ENCODE data around the gene TBX6.
"Not testable (repeated sequence)": the region's sequence is repeated elsewhere in the genome, so short reads cannot be mapped to it uniquely, and the experiment has no call there.

Gene TBX6, protein sequence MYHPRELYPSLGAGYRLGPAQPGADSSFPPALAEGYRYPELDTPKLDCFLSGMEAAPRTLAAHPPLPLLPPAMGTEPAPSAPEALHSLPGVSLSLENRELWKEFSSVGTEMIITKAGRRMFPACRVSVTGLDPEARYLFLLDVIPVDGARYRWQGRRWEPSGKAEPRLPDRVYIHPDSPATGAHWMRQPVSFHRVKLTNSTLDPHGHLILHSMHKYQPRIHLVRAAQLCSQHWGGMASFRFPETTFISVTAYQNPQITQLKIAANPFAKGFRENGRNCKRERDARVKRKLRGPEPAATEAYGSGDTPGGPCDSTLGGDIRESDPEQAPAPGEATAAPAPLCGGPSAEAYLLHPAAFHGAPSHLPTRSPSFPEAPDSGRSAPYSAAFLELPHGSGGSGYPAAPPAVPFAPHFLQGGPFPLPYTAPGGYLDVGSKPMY

DNA sequence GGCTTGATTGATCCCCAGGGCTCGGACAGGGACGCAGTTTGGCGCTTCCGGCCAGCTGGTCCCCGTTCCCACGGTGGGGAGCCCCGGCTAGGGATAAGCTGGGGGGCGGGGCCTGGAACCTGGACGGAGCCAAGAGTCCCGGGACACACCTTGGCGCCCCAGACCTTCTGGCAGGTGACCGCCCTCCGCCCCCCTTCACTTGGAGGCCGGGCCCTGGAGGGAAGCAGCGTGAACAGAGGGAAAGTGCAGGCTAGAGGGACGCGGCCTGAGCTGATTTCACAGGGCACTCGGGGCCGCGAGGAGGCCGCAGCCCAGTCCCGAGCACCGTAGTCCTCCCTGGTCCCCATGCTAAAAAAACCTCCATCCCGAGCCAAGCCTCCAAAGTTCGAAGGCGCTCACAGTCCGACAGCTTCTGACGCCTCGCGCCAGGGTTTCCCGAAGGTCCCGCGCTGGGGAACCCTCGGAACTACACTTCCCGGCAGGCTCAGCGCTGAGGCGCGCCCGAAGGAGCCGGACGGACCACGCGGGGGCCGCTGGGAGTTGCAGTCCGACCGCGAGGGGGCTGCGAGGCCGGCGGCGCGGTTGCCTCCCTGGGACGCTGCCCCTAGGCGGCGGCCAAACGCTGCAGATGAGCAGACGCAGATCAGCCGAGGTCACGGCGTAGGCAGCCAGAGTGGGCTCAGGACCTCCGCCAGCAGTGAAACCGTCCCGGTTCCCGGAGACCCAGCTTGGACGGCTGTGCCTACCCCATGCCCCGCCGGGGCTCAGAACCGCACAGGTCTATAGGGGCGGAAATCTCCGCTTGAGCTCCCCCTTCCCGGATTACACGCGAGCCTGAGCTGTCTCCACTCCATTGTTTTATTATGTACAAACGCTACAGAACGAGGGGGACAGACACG lies at the start of gene TBX6:
Gene TBX6 (minus strand): TSS at position 451 of the 899 bp plus-strand sequence. CDS start 731 bp downstream, outside the sequence.
- no peak for FAIRE-seq

DNA sequence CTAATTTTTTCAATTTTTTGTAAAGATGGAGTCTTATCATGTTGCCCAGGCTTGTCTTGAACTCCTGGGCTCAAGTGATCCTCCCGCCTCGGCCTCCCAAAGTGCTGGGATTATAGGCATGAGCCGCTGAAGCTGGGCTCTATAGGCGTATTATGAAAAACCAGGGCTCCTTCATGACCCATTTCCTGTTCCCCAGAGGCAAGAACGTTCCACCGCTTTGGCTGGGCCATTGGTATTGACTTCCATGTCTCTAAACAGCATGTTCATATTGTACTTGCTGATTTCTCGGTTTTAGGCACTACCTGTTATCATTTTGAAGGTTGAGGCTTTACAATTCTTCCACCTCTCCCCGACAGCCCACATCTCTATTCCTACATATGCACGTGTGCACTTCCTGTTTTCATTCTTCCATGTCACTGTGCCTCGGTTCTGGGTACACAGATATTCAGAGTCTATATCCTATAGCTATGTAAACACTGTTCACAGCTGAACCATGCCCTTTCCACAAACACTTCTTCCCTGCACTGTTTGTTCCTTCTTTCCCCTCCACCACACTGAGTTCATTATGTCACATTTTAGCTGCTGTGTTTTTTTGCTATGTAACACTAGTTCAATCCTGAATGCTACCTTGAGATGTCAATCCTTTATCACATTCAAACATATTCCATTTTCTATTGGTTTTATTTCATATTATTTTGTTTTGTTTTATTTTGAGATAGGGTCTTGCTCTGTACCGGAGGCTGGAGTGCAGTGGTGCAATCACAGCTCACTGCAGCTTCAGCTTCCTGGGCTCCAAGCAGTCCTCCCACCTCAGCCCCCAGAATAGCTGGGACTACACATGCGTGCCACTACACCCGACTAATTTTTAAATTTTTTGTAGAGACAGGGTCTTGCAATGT lies 48.1 kb upstream of the TBX6 start:
- FAIRE-seq: no peak

DNA sequence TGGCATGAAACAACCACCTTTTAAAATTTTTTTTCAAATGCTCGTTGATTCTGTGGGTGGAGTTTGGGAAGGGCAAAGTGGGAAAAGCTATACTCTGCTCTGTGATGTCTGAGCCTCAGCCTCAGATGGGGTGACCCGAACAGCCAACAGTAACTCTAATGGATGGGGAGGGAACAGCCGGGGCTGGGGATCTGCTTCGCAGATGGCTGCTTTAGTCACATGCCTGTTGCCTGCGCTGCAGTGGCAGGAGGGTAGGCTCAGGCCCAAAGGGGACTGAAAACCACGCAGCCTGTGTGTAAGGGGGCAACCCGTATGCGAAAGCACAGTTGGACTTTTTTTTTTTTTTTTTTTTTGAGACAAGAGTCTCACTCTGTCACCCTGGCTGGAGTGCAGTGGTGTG lies 46.2 kb upstream of the TBX6 start:
- no peak for FAIRE-seq

DNA sequence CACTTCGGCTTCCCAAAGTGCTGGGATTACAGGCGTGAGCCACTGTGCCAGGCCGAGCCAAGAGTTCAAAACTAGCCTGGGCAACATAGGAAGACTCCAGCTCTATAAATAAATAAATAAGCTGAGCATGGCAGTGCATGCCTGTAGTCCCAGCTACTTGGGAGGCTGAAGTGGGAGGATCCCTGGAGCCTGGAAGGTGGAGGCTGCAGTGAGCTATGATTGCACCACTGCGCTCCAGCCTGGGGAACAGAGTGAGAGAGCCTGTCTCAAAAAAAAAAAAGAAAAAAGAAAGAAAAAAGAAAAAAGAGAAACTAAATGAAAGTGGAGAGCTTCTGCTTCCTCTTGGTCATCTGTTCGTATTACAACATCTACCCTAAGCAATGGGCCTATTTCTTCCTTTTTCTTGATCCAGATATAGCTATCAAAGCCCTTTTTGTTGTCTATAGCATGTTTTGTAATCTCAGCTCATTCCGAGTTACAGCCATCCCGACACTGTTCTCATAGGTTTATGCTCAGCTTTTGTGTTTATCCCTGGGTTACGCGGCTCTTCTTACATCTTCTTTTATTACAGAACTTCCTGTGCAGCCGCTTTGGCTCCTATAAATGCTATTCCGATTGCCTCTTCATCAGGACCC lies 45.4 kb upstream of the TBX6 start:
- FAIRE-seq: no peak

DNA sequence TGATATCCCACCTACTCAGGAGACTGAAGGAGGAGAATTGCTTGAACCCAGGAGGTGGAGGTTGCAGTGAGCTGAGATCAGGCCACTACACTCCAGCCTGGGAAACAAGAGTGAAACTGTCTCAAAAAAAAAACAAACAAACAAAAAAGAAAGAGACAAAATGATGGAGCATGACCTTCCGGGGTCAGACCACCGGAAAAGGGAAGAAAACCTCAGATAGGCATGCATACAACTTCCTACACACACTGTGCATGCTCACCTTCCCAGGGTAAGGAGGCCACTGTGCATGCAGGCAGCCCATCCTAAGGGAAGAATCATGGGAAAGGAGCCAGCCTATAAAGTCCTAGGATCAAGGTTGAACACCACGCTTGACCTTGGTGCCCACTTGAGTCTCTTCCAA lies 40.9 kb upstream of the TBX6 start:
- no peak for FAIRE-seq

DNA sequence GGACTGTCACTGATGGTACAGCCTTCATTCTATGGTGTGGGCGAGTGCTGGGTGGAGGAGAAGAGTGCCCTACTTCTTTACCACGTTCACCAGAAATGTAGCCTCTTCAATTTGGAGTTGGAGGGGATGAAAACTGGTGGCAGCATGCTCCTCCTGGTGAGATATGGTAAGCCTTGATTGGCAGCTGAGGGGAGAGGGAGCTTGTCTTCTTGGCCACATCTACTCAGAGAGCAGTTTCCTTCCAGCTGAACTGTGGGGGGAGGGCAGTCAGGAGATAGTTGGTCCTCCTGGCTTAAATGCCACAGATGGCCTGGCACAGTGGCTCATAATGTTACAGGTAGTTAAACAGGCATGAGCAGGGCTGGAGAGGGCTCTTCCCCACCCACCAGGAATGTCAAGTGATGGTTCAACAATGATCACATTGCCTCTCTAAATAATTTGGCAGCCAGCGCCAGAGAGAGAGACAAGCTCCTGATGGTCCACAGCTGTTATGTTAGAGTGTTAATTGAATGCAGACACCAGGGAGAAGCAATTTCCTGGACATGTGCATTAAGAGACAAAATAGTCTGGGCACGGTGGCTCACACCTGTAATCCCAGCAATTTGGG lies 40.2 kb upstream of the TBX6 start:
- FAIRE-seq: no peak

DNA sequence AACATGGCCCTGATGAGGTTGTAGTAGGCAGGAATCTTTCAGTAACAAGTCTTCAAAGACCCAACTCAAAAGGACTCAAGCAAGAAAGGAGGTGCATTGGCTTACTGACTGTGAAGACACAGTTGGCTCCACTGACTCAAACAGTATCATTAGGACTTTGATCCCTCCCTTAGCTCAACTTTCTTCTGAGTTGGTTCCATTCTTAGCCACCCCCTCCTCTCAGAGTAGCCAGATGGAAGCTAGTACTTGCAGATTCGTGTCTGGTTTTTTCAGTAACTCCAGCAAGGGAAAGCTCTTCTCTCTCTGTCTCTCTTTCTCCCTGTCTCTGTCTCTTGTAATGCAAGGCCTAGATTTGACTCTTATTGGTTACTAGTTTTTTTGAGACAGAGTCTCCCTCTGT lies 36.3 kb upstream of the TBX6 start:
- FAIRE-seq: no peak

DNA sequence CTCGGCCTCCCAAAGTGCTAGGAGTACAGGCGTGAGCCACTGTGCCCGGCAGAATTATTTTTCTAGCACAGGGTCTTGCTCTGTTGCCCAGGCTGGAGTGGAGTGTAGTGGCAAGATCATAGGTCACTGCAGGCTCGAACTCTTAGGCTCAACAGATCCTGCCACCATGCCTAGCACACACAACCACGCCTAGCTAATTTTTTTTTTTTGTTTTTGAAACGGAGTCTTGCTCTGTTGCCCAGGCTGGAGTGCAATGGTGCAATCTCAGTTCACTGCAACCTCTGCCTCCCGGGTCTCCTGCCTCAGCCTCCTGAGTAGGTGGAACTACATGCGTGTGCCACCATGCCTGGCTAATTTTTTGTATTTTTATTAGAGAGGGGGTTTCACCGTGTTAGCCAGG lies 34.0 kb upstream of the TBX6 start:
- FAIRE-seq: not testable (repeated sequence)

DNA sequence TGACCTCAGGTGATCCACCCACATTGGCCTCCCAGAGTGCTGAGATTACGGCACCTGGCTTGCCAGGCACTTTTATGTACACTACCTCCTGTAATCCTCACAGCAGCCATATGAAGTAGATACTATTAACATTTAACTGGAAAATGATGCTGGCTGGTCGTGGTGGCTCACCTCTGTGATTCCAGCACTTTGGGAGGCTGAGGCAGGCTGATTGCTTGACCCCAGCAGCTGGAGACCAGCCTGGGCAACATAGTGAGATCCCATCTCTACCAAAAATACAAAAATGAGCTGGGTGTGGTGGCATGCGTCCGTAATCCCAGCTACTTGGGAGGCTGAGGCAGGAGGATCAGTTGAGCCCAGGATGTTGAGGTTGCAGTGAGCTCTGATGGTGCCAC lies 33.3 kb upstream of the TBX6 start:
- FAIRE-seq: no peak

DNA sequence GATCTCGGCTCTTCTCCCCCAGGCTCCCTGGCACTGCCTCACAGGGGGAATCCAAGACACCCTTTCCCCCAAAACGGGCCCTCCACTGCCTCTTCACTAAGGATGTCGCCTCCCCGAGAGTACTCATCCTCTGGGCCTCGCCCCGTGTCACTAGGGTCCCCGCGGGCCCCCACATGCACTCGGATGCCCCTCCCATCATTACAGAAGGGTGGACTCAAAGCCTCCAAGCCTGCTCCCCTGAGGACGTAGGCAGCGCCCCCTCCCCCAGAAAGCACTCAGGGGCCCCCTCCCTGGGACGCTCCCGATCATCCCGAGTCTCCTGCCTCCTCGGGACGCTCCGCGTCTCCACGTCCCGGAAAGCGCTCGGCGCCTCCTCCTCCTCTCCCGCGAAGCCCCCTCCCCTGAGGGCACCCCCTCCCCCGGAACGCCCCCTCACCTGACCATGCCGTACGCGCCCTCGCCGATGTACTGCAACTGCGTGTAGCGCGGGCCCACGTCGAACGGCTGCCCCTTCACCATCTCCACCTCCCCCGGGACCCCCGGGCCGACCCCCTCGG lies 31.0 kb upstream of the TBX6 start:
- FAIRE-seq: no peak

DNA sequence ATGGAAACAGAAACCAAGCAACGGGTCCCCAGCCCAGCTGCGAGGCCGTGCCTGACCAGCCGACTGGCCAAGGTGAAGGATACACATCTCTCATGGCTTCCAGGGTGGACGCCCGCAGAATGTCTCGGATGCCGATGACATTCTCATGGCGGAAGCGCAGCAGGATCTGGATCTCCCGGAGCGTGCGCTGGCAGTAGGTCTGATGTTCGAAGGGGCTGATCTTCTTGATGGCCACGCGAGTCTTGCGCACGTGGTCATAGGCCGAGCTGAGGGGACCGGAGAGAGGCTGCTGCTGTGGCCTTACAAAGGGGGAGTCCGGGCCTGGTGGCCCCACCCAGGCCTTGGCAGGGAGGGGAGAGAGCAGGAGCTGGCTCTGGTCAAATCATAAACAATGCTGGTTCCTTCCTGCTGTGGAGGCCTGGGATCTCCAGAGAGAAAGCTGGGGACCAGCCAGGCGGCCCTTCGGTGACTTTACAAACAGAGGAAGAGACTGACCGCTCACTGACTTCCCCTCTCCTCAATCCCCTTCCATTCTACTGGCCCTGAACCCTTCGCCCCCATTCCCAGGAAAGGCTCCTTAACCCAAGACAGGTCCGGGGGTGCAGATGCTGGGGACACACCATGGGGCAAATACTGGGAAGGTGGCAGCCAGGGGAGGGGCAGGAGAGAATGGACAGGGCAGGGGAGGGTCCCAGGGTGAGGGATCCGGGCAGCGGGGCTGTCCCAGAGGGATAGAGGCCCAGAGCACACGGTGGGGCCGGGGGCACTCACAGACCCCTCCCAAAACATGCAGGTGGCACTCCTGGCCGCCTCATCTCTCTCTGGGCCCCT lies 30.2 kb upstream of the TBX6 start:
- no peak for FAIRE-seq

DNA sequence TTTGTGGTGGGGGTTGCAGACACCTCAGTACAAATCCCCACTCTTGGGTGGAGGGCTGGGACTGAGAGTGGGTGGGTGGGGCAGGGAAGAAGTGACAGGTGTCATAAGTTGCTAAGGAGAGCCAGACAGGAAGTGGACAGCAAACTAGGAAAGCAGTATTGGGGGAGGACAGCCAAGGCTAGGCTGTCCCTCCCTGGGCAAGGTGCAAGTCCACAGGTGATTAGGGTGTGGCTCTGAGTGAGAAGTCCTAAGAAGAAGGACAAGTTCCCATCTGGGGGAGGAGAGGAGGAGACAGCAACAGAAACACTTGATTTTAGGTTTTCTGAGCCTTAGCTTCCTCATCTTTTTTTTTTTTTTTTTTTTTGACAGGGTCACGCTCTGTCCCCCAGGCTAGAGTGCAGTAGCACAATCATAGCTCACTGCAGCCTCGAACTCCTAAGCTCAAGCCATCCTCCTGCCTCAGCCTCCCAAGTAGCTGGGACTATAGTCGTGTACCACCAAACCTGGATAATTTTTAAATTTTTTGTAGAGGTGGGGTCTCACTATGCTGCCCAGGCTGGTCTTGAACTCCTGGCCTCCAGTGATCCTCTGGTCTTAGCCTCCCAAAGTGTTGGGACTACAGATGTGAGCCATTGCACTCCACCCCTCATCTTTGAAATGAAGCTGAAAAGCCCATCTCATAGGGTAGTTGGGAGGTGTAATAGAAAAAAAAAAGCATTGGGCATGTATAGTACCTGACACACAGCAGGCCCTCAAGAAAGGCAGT lies 28.8 kb upstream of the TBX6 start:
- no peak for FAIRE-seq

DNA sequence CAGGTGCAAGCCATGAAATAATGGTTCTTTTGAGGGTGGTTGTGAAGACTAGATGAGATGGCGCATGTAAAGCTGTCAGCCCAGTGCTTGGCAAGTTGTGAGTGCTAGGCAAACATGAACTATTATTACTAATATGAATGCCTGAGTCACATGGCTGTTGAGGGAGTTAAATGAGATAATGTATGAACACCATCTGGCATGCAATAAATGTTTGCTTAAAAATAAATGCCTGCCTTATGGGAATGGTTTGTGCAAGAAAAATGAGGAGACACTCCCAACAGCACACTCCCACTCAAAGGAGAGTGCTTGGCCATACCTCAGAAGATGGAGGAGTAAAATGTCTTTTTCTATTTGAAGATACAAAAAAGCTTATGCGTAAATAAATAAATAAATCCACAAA lies 27.7 kb upstream of the TBX6 start:
- no peak for FAIRE-seq

DNA sequence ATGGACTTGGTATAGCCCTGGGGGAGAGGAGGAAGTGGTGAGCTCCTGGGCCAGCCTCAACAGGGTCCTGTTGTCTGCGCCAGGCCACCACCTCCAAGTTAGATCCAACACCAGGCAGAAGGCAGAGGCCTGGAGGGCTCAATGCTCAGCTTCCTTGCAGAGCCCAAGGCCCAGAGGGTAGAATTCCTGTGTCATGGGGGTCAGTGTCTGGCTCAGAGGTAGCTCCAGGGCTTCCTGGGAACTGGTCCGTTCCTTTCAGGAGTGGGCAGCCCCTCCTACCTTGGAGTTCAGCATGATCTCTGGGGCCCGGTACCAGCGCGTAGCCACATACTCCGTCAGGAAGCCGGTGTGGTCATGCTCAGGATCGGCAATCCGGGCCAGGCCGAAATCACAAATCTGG lies 26.0 kb upstream of the TBX6 start:
- FAIRE-seq: no peak

DNA sequence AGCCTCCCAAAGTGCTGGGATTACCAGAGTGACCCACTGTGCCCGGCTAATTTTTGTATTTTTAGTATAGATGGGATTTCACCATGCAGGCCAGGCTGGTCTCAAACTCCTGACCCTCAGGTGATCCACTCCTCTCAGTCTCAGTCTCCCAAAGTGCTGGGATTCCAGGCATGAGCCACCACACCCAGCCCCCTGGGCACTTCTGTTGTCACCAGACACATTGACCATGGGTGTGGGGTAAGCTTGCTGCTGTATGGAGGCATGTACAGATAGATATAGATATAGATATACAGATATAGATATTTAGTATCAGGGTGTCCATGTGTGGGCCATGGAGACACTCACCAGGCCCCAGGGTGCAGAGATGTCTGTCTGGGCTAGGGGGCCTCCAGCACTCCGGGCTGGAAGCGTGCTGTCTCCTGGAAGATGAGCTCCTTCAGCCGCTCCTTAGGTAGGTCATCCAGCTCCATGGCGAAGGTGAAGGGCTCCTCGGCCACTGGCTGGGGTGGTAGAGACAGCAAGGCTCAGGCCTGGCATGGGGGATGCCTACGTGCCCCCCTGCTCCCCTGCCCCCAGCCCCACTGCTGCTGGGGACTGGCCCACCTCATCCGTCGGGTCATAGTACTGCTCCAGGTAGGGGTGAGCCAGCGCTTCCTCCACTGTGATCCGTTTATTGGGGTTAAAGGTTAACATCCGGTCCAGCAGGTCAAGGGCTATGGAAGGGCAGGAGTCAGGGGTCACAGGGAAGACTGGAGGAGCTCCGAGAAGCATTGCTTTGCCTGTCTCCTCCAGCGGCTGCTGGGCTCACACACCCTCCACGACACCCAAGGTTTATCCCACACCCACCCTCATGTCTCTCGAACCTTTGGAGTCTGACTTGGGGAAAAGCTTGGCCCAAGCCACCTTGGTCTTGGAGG lies 24.8 kb upstream of the TBX6 start:
- no peak for FAIRE-seq

DNA sequence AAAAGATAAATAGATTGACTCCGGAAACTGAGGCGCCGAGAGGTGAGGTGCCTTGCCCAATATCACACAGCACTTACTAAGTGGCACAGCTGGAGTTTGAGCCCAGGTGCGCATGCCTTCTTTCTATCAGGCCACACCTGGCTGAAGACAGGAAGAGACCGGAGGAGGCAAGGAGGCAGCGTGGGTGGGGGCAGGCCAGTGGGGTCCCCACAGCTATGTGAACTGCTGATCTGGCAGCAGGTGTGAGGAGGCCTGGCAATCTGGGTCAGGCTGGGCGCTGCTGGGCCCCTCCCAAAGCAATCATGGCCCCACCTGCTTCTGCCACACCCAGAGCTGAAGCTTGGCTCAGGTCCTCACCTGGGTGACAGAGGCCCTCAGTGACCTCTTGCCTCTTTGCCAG lies 23.5 kb upstream of the TBX6 start:
- FAIRE-seq: no peak

DNA sequence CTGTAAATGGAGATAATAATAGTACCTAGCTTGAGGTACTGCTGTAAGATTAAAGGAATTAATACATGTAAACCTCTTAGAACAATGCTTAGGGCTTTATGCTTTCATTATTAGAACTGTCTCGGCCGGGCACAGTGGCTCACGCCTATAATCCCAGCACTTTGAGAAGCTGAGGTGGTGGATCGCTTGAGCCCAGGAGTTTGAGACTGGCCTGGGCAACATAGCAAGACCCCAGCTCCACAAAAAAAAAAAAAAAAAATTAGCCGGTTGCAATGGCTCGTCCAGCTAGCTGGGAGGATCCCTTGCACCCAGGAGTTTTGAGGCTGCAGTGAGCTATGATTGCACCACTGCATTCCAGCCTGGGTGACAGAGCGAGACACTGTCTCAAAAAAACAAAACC lies 23.1 kb upstream of the TBX6 start:
- not testable (repeated sequence) for FAIRE-seq

DNA sequence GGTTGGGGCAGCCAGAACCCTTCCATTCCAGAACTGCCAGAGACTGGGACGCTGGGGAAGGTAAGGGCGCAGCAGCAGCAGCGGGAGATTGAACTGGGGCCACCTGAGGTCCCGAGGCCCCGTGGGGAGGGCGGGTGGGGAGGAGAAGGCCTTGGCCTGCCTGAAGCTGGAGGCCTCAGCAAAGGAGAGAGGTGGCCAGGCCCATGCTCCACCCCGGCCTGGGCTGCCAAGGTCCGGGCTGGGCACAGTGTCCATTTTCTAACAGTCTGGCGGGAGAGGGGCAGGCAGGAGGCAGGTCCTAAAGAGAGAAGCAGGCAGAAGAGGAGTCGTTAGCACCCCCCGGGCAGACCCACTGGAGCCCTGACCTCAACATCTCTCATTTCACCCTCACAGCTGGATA lies 22.7 kb upstream of the TBX6 start:
- no peak for FAIRE-seq
